Keratinocyte (primary cell): ENCODE data around the gene NUP153. TPM values are rescaled to one million over a fixed set of nuclear protein-coding genes. Genes with fewer than 3 reads are reported as not detected.

Source experiments
- DNase-seq: peaks from one replicate; pipeline ENCODE4 v3.0.0-alpha.2; 2011; ENCODE audit warnings: low read depth, missing footprints, low spot score
- FAIRE-seq: peaks from 2 replicates; lab custom pipeline; 2011; peaks lifted over from hg19 to GRCh38; lab: Jason Lieb, UNC
- H2AFZ ChIP-seq: 2 replicates; pipeline ENCODE4 v1.6.0; 2012; ENCODE audit warnings: low read length, control low read depth, inconsistent platforms; ENCODE audit not compliant: control insufficient read depth
- H3K27ac ChIP-seq: 2 replicates; pipeline ENCODE4 v1.5.1; 2011; ENCODE audit warnings: low read length; ENCODE audit not compliant: control insufficient read depth, insufficient read depth
- H3K27me3 ChIP-seq: 3 replicates; pipeline ENCODE4 v1.6.0; 2011; ENCODE audit warnings: low read length; ENCODE audit not compliant: control insufficient read depth, insufficient read depth; ENCODE audit errors: extremely low read depth
- H3K36me3 ChIP-seq, 2 experiments: 2 replicates in 1 of 2; 3 replicates in 1 of 2; pipeline ENCODE4 v1.5.1; 2011; ENCODE audit warnings: low read length in 2 of 2, mild to moderate bottlenecking in 1 of 2; ENCODE audit not compliant: control insufficient read depth in 2 of 2, insufficient read depth in 2 of 2; ENCODE audit errors: extremely low read depth in 1 of 2
- H3K4me1 ChIP-seq: 3 replicates; pipeline ENCODE4 v1.5.1; 2011; ENCODE audit warnings: low read length; ENCODE audit not compliant: control insufficient read depth, insufficient read depth; ENCODE audit errors: extremely low read depth
- H3K4me2 ChIP-seq: 3 replicates; pipeline ENCODE4 v1.6.0; 2011; ENCODE audit warnings: low read depth, low read length; ENCODE audit not compliant: control insufficient read depth, insufficient read depth; ENCODE audit errors: extremely low read depth
- H3K4me3 ChIP-seq, 3 experiments: fragments of 200-600 bp in 1 of 3; sonication (generic) in 1 of 3; 2 replicates in 2 of 3; 3 replicates in 1 of 3; pipeline ENCODE4 v1.5.1; 2011 to 2016; ENCODE audit warnings: low read length in 3 of 3, mild to moderate bottlenecking in 3 of 3, control low read depth in 2 of 3, inconsistent platforms in 1 of 3, low read depth in 1 of 3, mixed read lengths in 1 of 3, mixed run types in 1 of 3, moderate library complexity in 1 of 3; ENCODE audit not compliant: control insufficient read depth in 2 of 3, insufficient read depth in 2 of 3; ENCODE audit errors: extremely low read depth in 1 of 3
- H3K79me2 ChIP-seq: 2 replicates; pipeline ENCODE4 v1.6.0; 2012; ENCODE audit warnings: low read length; ENCODE audit not compliant: control insufficient read depth, insufficient read depth
- H3K9ac ChIP-seq: 3 replicates; pipeline ENCODE4 v1.6.0; 2011; ENCODE audit warnings: low read length; ENCODE audit not compliant: control insufficient read depth, insufficient read depth; ENCODE audit errors: extremely low read depth
- H3K9me1 ChIP-seq: 3 replicates; pipeline ENCODE4 v1.6.0; 2011; ENCODE audit warnings: low read length; ENCODE audit not compliant: control insufficient read depth, insufficient read depth; ENCODE audit errors: extremely low read depth
- H3K9me3 ChIP-seq: 2 replicates; pipeline ENCODE4 v1.5.1; 2012; ENCODE audit warnings: low read depth, low read length; ENCODE audit not compliant: control insufficient read depth
- H4K20me1 ChIP-seq: 3 replicates; pipeline ENCODE4 v1.6.0; 2011; ENCODE audit warnings: low read length; ENCODE audit not compliant: control insufficient read depth, insufficient read depth; ENCODE audit errors: extremely low read depth
- EZH2 ChIP-seq: IDR thresholded peaks from one replicate; pipeline ENCODE4 v1.6.1; 2012; ENCODE audit warnings: inconsistent platforms, mild to moderate bottlenecking, low read length, moderate library complexity
- dilution Hi-C: fragments of 300-500 bp; cut with MboI; formaldehyde crosslinking; loops from one replicate; pipeline ENCODE4 v1.7.0; 2020; ENCODE audit warnings: low sequenced_read_pairs; ENCODE audit not compliant: extremely low pct_ligation_motif_present
- polyA plus RNA-seq, 5 experiments: library from polyadenylated mRNA; depleted of rRNA in 3 of 5; stranded (reverse) in 3 of 5; stranded (forward) in 1 of 5; unstranded in 1 of 5; fragments of >200 nt; gene quantifications; 1 replicate in 1 of 5; 2 replicates in 3 of 5; 3 replicates in 1 of 5; pipeline versions ENCODE4 v1.2.1 to v1.2.3, GENCODE V29; 2011 to 2012; ENCODE audit warnings: missing spikeins in 2 of 5, low read depth in 1 of 5, low replicate concordance in 1 of 5
- TF ChIP-seq, protein P1 (sequence below), 3 experiments: IDR thresholded peaks in 1 of 3; conservative IDR thresholded peaks in 1 of 3; optimal IDR thresholded peaks in 1 of 3; 2 replicates in 2 of 3; 3 replicates in 1 of 3; pipeline versions ENCODE3 to v1.5.1; 2011; ENCODE audit warnings: low read length in 3 of 3, mild to moderate bottlenecking in 3 of 3, moderate library complexity in 2 of 3, control low read depth in 1 of 3, inconsistent platforms in 1 of 3; ENCODE audit not compliant: insufficient read depth in 2 of 3; ENCODE audit errors: extremely low read depth in 1 of 3

The NUP153 gene
- polyA plus RNA-seq, 1 donor (not counting 4 experiments of a cell fraction or from before 2014, with no cell fraction given): 27.6 TPM

GRCh38 chr6:17632934-17633333 lies 73.8 kb downstream of the NUP153 start:
- no peaks in the 10 kb centered on the region for H3K9me1 ChIP-seq
- no peak overlapping the region for H3K27ac ChIP-seq
- H2AFZ ChIP-seq: no peak overlapping the region
- peaks cover 32% of the 10 kb centered on the region for H3K79me2 ChIP-seq
- no peaks in the 10 kb centered on the region for H3K9me3 ChIP-seq
- no peak overlapping the region for H3K4me2 ChIP-seq
- no peaks in the 10 kb centered on the region for H3K27me3 ChIP-seq
- no peak for FAIRE-seq
- H3K4me1 ChIP-seq: no peaks in the 10 kb centered on the region
- peaks cover 3% of the 10 kb centered on the region for H4K20me1 ChIP-seq
- no peak for TF ChIP-seq EZH2
- TF ChIP-seq, protein P1, sequence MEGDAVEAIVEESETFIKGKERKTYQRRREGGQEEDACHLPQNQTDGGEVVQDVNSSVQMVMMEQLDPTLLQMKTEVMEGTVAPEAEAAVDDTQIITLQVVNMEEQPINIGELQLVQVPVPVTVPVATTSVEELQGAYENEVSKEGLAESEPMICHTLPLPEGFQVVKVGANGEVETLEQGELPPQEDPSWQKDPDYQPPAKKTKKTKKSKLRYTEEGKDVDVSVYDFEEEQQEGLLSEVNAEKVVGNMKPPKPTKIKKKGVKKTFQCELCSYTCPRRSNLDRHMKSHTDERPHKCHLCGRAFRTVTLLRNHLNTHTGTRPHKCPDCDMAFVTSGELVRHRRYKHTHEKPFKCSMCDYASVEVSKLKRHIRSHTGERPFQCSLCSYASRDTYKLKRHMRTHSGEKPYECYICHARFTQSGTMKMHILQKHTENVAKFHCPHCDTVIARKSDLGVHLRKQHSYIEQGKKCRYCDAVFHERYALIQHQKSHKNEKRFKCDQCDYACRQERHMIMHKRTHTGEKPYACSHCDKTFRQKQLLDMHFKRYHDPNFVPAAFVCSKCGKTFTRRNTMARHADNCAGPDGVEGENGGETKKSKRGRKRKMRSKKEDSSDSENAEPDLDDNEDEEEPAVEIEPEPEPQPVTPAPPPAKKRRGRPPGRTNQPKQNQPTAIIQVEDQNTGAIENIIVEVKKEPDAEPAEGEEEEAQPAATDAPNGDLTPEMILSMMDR (optimal IDR thresholded peaks at IDR 0.05 in 1 of 3, IDR thresholded peaks at IDR 0.05 in 1 of 3, conservative IDR thresholded peaks at IDR 0.05 in 1 of 3; ENCODE audit: extremely low read depth in 1 of 3, insufficient read depth in 2 of 3, low read length in 3 of 3): no peak
- H3K9ac ChIP-seq: no peak overlapping the region
- H3K36me3 ChIP-seq: peaks cover 11 to 17% of the 10 kb centered on the region in 2 experiments
- DNase-seq: no peak
- dilution Hi-C loops: no loop called here
- no peak overlapping the region for H3K4me3 ChIP-seq

DNA sequence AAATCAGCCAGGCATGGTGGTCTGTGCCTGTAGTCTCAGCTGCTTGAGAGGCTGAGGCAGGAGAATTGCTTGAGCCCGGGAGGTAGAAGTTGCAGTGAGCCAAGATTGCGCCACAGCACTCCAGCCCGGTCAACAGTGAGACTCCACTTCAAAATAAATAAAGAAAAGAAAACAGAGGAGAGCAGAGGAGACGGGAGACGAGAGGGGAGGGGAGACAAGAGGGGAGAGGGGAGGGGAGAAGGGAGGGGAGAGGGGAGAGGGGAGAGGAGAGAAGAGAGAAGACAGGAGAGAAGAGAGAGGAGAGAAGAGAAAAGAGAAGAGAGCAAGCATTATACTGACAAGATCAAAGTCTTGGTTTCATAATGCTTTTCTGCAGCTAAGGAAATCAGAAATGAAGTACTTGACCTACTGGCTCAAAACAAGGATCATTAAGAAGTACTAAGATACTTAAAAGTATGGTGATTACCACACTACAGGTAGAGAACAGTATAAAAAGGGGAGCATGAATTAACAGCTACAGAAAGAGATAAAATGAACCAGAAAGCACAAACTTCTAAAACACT lies 76.1 kb downstream of the NUP153 start:
- no peak overlapping the region for H3K4me2 ChIP-seq
- H3K27me3 ChIP-seq: no peaks in the 10 kb centered on the region
- dilution Hi-C loops: no loop called here
- FAIRE-seq (no peak), DNase-seq (no peak)
- H3K9ac ChIP-seq: no peak overlapping the region
- no peak overlapping the region for H3K27ac ChIP-seq
- H3K36me3 ChIP-seq: peaks cover 9 to 18% of the 10 kb centered on the region in 2 experiments
- H4K20me1 ChIP-seq: peaks cover 3% of the 10 kb centered on the region
- no peak overlapping the region for H2AFZ ChIP-seq
- TF ChIP-seq, protein P1 (optimal IDR thresholded peaks at IDR 0.05 in 1 of 3, IDR thresholded peaks at IDR 0.05 in 1 of 3, conservative IDR thresholded peaks at IDR 0.05 in 1 of 3; ENCODE audit: extremely low read depth in 1 of 3, insufficient read depth in 2 of 3, low read length in 3 of 3): no peak
- no peak for TF ChIP-seq EZH2
- peaks cover 28% of the 10 kb centered on the region for H3K79me2 ChIP-seq
- H3K9me1 ChIP-seq: no peaks in the 10 kb centered on the region
- H3K9me3 ChIP-seq: no peaks in the 10 kb centered on the region
- no peaks in the 10 kb centered on the region for H3K4me1 ChIP-seq
- no peak overlapping the region for H3K4me3 ChIP-seq
